BLaER1 treated with 17β-estradiol and CSF1 and Interleukin-3, amounts not matched to agents 10 nM and 100 nM (cell line): ENCODE results near the gene TPRX1.
"Not testable (repeated sequence)": the region's sequence is repeated elsewhere in the genome, so short reads cannot be mapped to it uniquely, and the experiment has no call there.

Source experiments
- H3K27ac ChIP-seq, 11 experiments: shearing (Covaris generic); formaldehyde crosslinking; 2 replicates each; pipeline ENCODE4 v1.8.1; 2022
- H3K27me3 ChIP-seq, 11 experiments: shearing (Covaris generic); formaldehyde crosslinking; 2 replicates each; pipeline ENCODE4 v1.8.1; 2022
- H3K36me3 ChIP-seq, 11 experiments: shearing (Covaris generic); formaldehyde crosslinking; 2 replicates each; pipeline ENCODE4 v1.8.1; 2022
- H3K4me1 ChIP-seq, 10 experiments: shearing (Covaris generic); formaldehyde crosslinking; 2 replicates each; pipeline ENCODE4 v1.8.1; 2022
- H3K4me2 ChIP-seq, 11 experiments: shearing (Covaris generic); formaldehyde crosslinking; 2 replicates each; pipeline ENCODE4 v1.8.1; 2022
- H3K4me3 ChIP-seq, 10 experiments: shearing (Covaris generic); formaldehyde crosslinking; 2 replicates each; pipeline ENCODE4 v1.8.1; 2022
- H3K9ac ChIP-seq, 11 experiments: shearing (Covaris generic); formaldehyde crosslinking; 2 replicates each; pipeline ENCODE4 v1.8.1; 2022
- H3K9me3 ChIP-seq, 11 experiments: shearing (Covaris generic); formaldehyde crosslinking; replicated peaks in 1 of 11; 2 replicates each; pipeline ENCODE4 v1.8.1; 2022
- H4K20me1 ChIP-seq, 11 experiments: shearing (Covaris generic); formaldehyde crosslinking; 2 replicates each; pipeline ENCODE4 v1.8.1; 2022
- Cebpa-rat ChIP-seq, 11 experiments: shearing (Covaris generic); IDR thresholded peaks; 2 replicates each; pipeline ENCODE4 v1.8.1; 2022

TPRX1 gene

DNA sequence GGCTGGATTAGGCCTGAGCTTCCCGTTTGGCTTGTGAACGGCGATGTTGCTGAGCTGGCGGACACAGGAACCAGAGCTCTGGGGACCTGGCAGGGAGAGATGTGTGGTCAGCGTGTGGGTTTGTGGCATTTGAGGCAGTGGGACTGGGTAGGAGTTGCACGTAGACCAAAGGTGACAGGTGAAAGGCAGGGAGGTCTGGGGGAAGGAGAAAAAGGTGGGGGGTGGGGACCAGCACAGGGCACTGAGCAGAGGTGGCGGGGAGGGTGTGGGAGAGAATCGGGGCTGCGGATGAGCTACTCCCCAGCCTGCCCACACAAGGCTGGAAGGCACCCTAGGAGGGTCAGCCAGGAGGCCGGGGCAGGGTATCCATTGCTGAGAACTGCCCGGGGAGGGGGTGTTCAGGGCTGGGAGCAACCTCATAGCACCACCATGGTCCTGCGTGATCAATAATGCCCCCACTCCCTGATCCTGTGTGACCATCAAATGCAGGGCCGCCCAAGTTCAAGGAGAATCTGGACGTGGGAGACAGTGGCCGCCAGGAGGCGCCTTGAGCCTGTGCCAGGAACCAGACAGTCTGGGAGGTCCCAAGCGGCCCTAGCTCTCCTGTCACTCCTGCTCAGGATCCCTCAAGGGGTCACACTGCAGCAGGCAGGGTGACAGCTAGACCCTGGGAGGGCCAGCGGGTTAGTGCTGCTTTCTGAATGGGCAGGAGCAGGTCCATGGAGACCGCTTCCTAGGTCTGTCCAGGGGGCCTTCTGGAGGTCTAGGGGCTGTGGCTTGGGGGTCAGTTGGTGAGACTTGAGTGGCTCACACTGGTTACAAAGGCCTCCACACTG is 38.6 kb downstream of the TPRX1 start:
- H4K20me1 ChIP-seq, result peaks cover 0 to 31% (median 9%) of the 10 kb centered on the region in 11 experiments; a peak in 11 of 22 replicates
- no peak for TF ChIP-seq Cebpa-rat (IDR thresholded peaks at IDR 0.05)
- no peak overlapping the region for H3K27ac ChIP-seq
- peak overlapping the region in 1 of 11 experiments; percentile 32; a peak in 1 of 22 replicates for H3K9ac ChIP-seq
- H3K4me2 ChIP-seq, result peak overlapping the region in 2 of 11 experiments; percentile 12 to 25; a peak in 2 of 22 replicates
- peaks cover 0 to under 1% (median 0%) of the 10 kb centered on the region in 11 experiments; a peak in 1 of 22 replicates for H3K36me3 ChIP-seq
- no peaks in the 10 kb centered on the region for H3K9me3 ChIP-seq
- H3K4me1 ChIP-seq, result peaks cover 0 to 16% (median 8%) of the 10 kb centered on the region in 10 experiments; a peak in 11 of 20 replicates
- H3K4me3 ChIP-seq, result no peak overlapping the region
- no peaks in the 10 kb centered on the region for H3K27me3 ChIP-seq

GRCh38 chr19:47764705-47765104 is 39.6 kb downstream of the TPRX1 start:
- Histone ChIP-seq H3K36me3 (peaks cover 2 to 11% (median 9%) of the 10 kb centered on the region in 11 experiments; a peak in 13 of 22 replicates), H4K20me1 (peaks cover 0 to 36% (median 11%) of the 10 kb centered on the region in 11 experiments; a peak in 11 of 22 replicates), H3K4me1 (peaks cover 0 to 16% (median 8%) of the 10 kb centered on the region in 10 experiments; a peak in 11 of 20 replicates)
- H3K4me2 ChIP-seq, H3K4me3 ChIP-seq, H3K27me3 ChIP-seq, H3K9ac ChIP-seq, H3K27ac ChIP-seq, H3K9me3 ChIP-seq: not testable (repeated sequence)

DNA sequence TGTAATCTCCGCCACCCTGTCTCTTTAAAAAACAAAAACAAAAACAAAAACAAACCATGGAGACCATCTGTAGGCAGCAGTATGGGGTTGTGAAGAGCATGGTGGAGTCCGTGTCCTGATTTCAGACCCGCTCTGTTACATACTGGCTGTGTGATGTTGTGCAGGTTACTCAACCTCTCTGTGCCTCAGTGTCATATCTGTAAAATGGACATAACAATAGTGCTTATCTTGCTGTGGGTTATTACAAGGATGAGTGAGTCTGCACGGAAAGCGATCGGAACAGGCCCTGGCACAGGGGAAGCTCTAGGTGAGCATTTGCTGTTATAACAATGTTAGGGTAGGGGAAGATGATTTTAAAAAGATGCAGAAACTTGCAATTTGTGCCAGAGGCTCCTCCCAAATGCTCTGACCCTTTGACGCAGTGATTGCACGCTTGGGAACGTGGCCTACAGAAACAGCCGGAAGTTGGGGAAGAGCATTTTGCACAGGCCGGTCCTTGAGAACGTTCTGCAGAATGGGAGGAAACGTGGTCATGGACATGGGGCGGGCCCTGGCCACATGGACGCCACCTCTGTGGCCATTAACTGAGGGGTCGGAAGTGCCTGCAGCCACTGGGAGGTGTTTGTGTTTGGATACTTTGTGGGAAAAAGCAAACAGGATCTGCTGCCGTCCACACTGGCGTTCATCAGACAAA is 41.6 kb downstream of the TPRX1 start:
- H3K36me3 ChIP-seq, result peaks cover 19 to 30% (median 28%) of the 10 kb centered on the region in 11 experiments
- no peak overlapping the region for H3K4me2 ChIP-seq
- H4K20me1 ChIP-seq, result peaks cover 0 to 54% (median 22%) of the 10 kb centered on the region in 11 experiments; a peak in 20 of 22 replicates
- peaks cover 0 to 16% (median 8%) of the 10 kb centered on the region in 10 experiments; a peak in 11 of 20 replicates for H3K4me1 ChIP-seq
- no peaks in the 10 kb centered on the region for H3K9me3 ChIP-seq
- TF ChIP-seq Cebpa-rat (IDR thresholded peaks at IDR 0.05), result no peak
- no peak overlapping the region for H3K9ac ChIP-seq
- H3K27ac ChIP-seq, result no peak overlapping the region
- no peak overlapping the region for H3K4me3 ChIP-seq
- H3K27me3 ChIP-seq, result no peaks in the 10 kb centered on the region

DNA sequence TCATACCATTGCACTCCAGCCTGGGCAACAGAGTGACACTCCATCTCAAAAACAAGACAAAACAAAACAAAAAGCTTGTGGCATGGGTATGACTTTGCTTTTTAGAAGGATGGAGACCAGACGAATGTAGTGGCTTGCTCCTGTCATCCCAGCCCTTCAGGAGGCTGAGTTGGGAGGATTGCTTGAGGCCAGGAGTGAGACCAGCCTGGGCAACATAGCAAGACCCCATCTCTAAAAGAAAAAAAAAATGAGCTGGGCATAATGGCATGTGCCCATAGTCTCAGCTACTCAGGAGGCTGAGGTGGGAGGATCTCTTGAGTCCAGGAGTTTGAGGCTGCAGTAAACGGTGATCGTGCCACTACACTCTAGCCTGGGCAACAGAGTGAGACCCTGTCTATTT is 42.2 kb downstream of the TPRX1 start:
- no peak overlapping the region for H3K9ac ChIP-seq
- no peak overlapping the region for H3K4me2 ChIP-seq
- peaks cover 0 to 60% (median 28%) of the 10 kb centered on the region in 11 experiments; a peak in 20 of 22 replicates for H4K20me1 ChIP-seq
- TF ChIP-seq Cebpa-rat (IDR thresholded peaks at IDR 0.05), result no peak
- peaks cover 25 to 36% (median 34%) of the 10 kb centered on the region in 11 experiments for H3K36me3 ChIP-seq
- H3K4me1 ChIP-seq, result peaks cover 0 to 13% (median 8%) of the 10 kb centered on the region in 10 experiments; a peak in 11 of 20 replicates
- H3K27ac ChIP-seq, result no peak overlapping the region
- H3K4me3 ChIP-seq, result no peak overlapping the region
- no peaks in the 10 kb centered on the region for H3K9me3 ChIP-seq
- no peaks in the 10 kb centered on the region for H3K27me3 ChIP-seq

- H3K9me3 ChIP-seq, result no peaks in the 10 kb centered on the region
- H3K27me3 ChIP-seq, result no peaks in the 10 kb centered on the region
- no peak for TF ChIP-seq Cebpa-rat (IDR thresholded peaks at IDR 0.05)
- H3K4me2 ChIP-seq, result no peak overlapping the region
- no peak overlapping the region for H3K27ac ChIP-seq
- H3K9ac ChIP-seq, result no peak overlapping the region
- peaks cover 0 to 63% (median 34%) of the 10 kb centered on the region in 11 experiments; a peak in 21 of 22 replicates for H4K20me1 ChIP-seq
- peaks cover 31 to 42% (median 40%) of the 10 kb centered on the region in 11 experiments for H3K36me3 ChIP-seq
- no peak overlapping the region for H3K4me3 ChIP-seq
- peaks cover 0 to 13% (median 8%) of the 10 kb centered on the region in 10 experiments; a peak in 11 of 20 replicates for H3K4me1 ChIP-seq
Measured at GRCh38 chr19:47761566-47761965, 42.8 kb downstream of the TPRX1 start.

DNA sequence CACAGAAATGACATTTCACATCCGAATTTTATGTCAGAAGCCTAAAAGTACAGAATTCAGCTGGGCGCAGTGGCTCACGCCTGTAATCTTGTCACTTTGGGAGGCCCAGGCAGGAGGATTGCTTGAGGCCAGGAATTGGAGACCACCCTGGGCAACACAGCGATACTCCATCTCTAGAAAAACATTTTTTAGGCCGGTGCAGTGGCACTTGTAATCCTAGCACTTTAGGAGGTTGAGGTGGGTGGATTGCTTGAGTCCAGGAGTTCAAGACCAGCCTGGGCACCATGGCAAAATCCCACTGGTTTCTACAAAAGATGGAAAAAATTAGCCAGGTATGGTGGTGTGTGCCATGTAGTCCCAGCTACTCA is 43.7 kb downstream of the TPRX1 start:
- no peak overlapping the region for H3K4me3 ChIP-seq
- no peak overlapping the region for H3K27ac ChIP-seq
- peaks cover 0 to 13% (median 6%) of the 10 kb centered on the region in 10 experiments; a peak in 11 of 20 replicates for H3K4me1 ChIP-seq
- no peak overlapping the region for H3K4me2 ChIP-seq
- no peak for TF ChIP-seq Cebpa-rat (IDR thresholded peaks at IDR 0.05)
- H3K36me3 ChIP-seq, result peaks cover 41 to 52% (median 49%) of the 10 kb centered on the region in 11 experiments
- H4K20me1 ChIP-seq, result peaks cover 0 to 65% (median 43%) of the 10 kb centered on the region in 11 experiments; a peak in 21 of 22 replicates
- no peaks in the 10 kb centered on the region for H3K27me3 ChIP-seq
- H3K9me3 ChIP-seq, result no peaks in the 10 kb centered on the region
- H3K9ac ChIP-seq, result 0 out of 22 replicates have a peak overlapping the region, but pooled peaks of 1 of the 11 experiments have one; percentile 3

DNA sequence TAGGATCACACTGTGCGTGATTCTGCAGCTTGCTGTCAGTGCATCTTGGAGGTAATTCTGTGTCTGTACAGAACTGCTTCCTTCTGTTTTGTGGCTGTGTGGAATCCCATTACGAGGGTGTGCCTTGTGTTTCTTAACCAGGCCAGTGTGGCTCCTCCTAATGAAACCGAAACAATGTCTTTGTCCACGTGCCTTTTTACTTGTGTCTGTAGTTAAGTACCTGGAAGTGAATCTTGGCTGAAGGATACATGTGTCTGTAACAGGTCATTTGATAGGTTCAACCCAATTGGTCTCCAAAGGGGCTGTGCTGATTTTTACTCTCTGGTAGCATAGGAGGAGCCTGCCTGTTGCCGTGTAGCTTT is 45.9 kb downstream of the TPRX1 start:
- Histone ChIP-seq H3K27ac (no peak overlapping the region), H3K4me1 (peaks cover under 1 to 19% (median 15%) of the 10 kb centered on the region in 10 experiments; a peak in 17 of 20 replicates), H3K9me3 (no peaks in the 10 kb centered on the region), H3K4me2 (no peak overlapping the region), H3K4me3 (no peak overlapping the region), H4K20me1 (peaks cover 10 to 87% (median 65%) of the 10 kb centered on the region in 11 experiments; a peak in 21 of 22 replicates), H3K9ac (no peak overlapping the region), H3K36me3 (peaks cover 62 to 74% (median 71%) of the 10 kb centered on the region in 11 experiments), H3K27me3 (no peaks in the 10 kb centered on the region)
- no peak for TF ChIP-seq Cebpa-rat (IDR thresholded peaks at IDR 0.05)

DNA sequence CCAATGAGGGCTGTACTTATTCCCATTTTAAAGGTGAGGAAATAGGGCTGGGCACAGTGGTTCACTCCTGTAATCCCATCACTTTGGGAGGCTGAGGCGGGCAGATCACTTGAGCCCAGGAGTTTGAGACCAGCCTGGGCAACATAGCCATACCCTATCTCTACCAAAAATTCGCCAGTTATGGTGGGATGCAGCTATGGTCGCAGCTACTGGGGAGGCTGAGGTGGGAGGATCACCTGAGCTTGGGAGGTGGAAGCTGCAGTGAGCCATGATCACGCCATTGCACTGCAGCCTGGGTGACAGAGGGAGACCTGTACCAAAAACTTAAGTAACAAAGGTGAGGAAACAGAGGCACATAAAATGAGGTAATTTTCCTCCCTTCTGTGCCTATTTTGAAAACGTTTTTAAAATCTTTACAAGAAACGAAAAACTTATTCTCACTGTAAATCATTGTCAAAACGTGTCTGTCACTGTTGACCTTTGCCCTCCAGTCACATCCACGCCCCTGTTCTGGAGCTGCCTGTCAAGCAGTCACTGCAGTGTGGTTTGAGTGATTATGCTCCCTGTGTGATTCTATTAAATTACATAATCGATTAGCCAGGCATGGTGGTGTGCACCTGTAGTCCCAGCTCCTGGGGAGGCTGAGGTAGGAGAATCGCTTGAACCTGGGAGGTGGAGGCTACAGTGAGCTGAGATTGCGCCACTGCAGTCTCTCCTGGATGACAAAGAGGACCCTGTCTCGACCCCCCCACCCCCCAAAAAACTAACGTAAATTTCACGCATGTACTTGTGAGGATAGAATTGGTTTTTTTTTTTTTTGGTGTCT is 46.5 kb downstream of the TPRX1 start:
- TF ChIP-seq Cebpa-rat (IDR thresholded peaks at IDR 0.05), result 0 out of 22 replicates have a peak, but pooled peaks of 1 of the 11 experiments have one; percentile 9

More for the DNA sequence above, 46.5 kb downstream of the TPRX1 start:
- Histone ChIP-seq H3K4me2 (no peak overlapping the region), H3K27ac (no peak overlapping the region), H3K4me1 (peaks cover 6 to 25% (median 21%) of the 10 kb centered on the region in 10 experiments), H3K36me3 (peaks cover 68 to 80% (median 77%) of the 10 kb centered on the region in 11 experiments), H3K9ac (no peak overlapping the region), H3K9me3 (no peaks in the 10 kb centered on the region), H3K4me3 (no peak overlapping the region), H4K20me1 (peaks cover 16 to 89% (median 66%) of the 10 kb centered on the region in 11 experiments; a peak in 21 of 22 replicates), H3K27me3 (no peaks in the 10 kb centered on the region)
